Keratinocyte (primary cell): ENCODE measurements around the gene TPD52L1. TPM values are rescaled to one million over a fixed set of nuclear protein-coding genes. Genes with fewer than 3 reads are reported as not detected.

ENCODE experiments used
- DNase-seq: peaks from one replicate; pipeline ENCODE4 v3.0.0-alpha.2; 2011; ENCODE audit warnings: low read depth, missing footprints, low spot score
- FAIRE-seq: peaks from 2 replicates; lab custom pipeline; 2011; peaks lifted over from hg19 to GRCh38; lab: Jason Lieb, UNC
- H2AFZ ChIP-seq: 2 replicates; pipeline ENCODE4 v1.6.0; 2012; ENCODE audit warnings: low read length, control low read depth, inconsistent platforms; ENCODE audit not compliant: control insufficient read depth
- H3K27ac ChIP-seq: 2 replicates; pipeline ENCODE4 v1.5.1; 2011; ENCODE audit warnings: low read length; ENCODE audit not compliant: control insufficient read depth, insufficient read depth
- H3K27me3 ChIP-seq: 3 replicates; pipeline ENCODE4 v1.6.0; 2011; ENCODE audit warnings: low read length; ENCODE audit not compliant: control insufficient read depth, insufficient read depth; ENCODE audit errors: extremely low read depth
- H3K36me3 ChIP-seq, 2 experiments: 2 replicates in 1 of 2; 3 replicates in 1 of 2; pipeline ENCODE4 v1.5.1; 2011; ENCODE audit warnings: low read length in 2 of 2, mild to moderate bottlenecking in 1 of 2; ENCODE audit not compliant: control insufficient read depth in 2 of 2, insufficient read depth in 2 of 2; ENCODE audit errors: extremely low read depth in 1 of 2
- H3K4me1 ChIP-seq: 3 replicates; pipeline ENCODE4 v1.5.1; 2011; ENCODE audit warnings: low read length; ENCODE audit not compliant: control insufficient read depth, insufficient read depth; ENCODE audit errors: extremely low read depth
- H3K4me2 ChIP-seq: 3 replicates; pipeline ENCODE4 v1.6.0; 2011; ENCODE audit warnings: low read depth, low read length; ENCODE audit not compliant: control insufficient read depth, insufficient read depth; ENCODE audit errors: extremely low read depth
- H3K4me3 ChIP-seq, 3 experiments: fragments of 200-600 bp in 1 of 3; sonication (generic) in 1 of 3; 2 replicates in 2 of 3; 3 replicates in 1 of 3; pipeline ENCODE4 v1.5.1; 2011 to 2016; ENCODE audit warnings: low read length in 3 of 3, mild to moderate bottlenecking in 3 of 3, control low read depth in 2 of 3, inconsistent platforms in 1 of 3, low read depth in 1 of 3, mixed read lengths in 1 of 3, mixed run types in 1 of 3, moderate library complexity in 1 of 3; ENCODE audit not compliant: control insufficient read depth in 2 of 3, insufficient read depth in 2 of 3; ENCODE audit errors: extremely low read depth in 1 of 3
- H3K79me2 ChIP-seq: 2 replicates; pipeline ENCODE4 v1.6.0; 2012; ENCODE audit warnings: low read length; ENCODE audit not compliant: control insufficient read depth, insufficient read depth
- H3K9ac ChIP-seq: 3 replicates; pipeline ENCODE4 v1.6.0; 2011; ENCODE audit warnings: low read length; ENCODE audit not compliant: control insufficient read depth, insufficient read depth; ENCODE audit errors: extremely low read depth
- H3K9me1 ChIP-seq: 3 replicates; pipeline ENCODE4 v1.6.0; 2011; ENCODE audit warnings: low read length; ENCODE audit not compliant: control insufficient read depth, insufficient read depth; ENCODE audit errors: extremely low read depth
- H3K9me3 ChIP-seq: 2 replicates; pipeline ENCODE4 v1.5.1; 2012; ENCODE audit warnings: low read depth, low read length; ENCODE audit not compliant: control insufficient read depth
- H4K20me1 ChIP-seq: 3 replicates; pipeline ENCODE4 v1.6.0; 2011; ENCODE audit warnings: low read length; ENCODE audit not compliant: control insufficient read depth, insufficient read depth; ENCODE audit errors: extremely low read depth
- CTCF ChIP-seq, 3 experiments: IDR thresholded peaks in 1 of 3; conservative IDR thresholded peaks in 1 of 3; optimal IDR thresholded peaks in 1 of 3; 2 replicates in 2 of 3; 3 replicates in 1 of 3; pipeline versions ENCODE3 to v1.5.1; 2011; ENCODE audit warnings: low read length in 3 of 3, mild to moderate bottlenecking in 3 of 3, moderate library complexity in 2 of 3, control low read depth in 1 of 3, inconsistent platforms in 1 of 3; ENCODE audit not compliant: insufficient read depth in 2 of 3; ENCODE audit errors: extremely low read depth in 1 of 3
- EZH2 ChIP-seq: IDR thresholded peaks from one replicate; pipeline ENCODE4 v1.6.1; 2012; ENCODE audit warnings: inconsistent platforms, mild to moderate bottlenecking, low read length, moderate library complexity
- dilution Hi-C: fragments of 300-500 bp; cut with MboI; formaldehyde crosslinking; loops from one replicate; pipeline ENCODE4 v1.7.0; 2020; ENCODE audit warnings: low sequenced_read_pairs; ENCODE audit not compliant: extremely low pct_ligation_motif_present
- polyA plus RNA-seq, 5 experiments: library from polyadenylated mRNA; depleted of rRNA in 3 of 5; stranded (reverse) in 3 of 5; stranded (forward) in 1 of 5; unstranded in 1 of 5; fragments of >200 nt; gene quantifications; 1 replicate in 1 of 5; 2 replicates in 3 of 5; 3 replicates in 1 of 5; pipeline versions ENCODE4 v1.2.1 to v1.2.3, GENCODE V29; 2011 to 2012; ENCODE audit warnings: missing spikeins in 2 of 5, low read depth in 1 of 5, low replicate concordance in 1 of 5

The TPD52L1 gene
- polyA plus RNA-seq, 1 donor (not counting 4 experiments of a cell fraction or from before 2014, with no cell fraction given) = 135 TPM

GRCh38 chr6:125182237-125183008 lies 28.9 kb downstream of the TPD52L1 start:
- H3K36me3 ChIP-seq = no peaks in the 10 kb centered on the region
- TF ChIP-seq EZH2 (no peak), CTCF (optimal IDR thresholded peaks at IDR 0.05 in 1 of 3, IDR thresholded peaks at IDR 0.05 in 1 of 3, conservative IDR thresholded peaks at IDR 0.05 in 1 of 3; ENCODE audit: extremely low read depth in 1 of 3, insufficient read depth in 2 of 3, low read length in 3 of 3) (no peak)
- H3K27me3 ChIP-seq = no peaks in the 10 kb centered on the region
- DNase-seq = no peak
- no peaks in the 10 kb centered on the region for H3K79me2 ChIP-seq
- H3K9me1 ChIP-seq = no peaks in the 10 kb centered on the region
- no peaks in the 10 kb centered on the region for H3K9me3 ChIP-seq
- H4K20me1 ChIP-seq = no peaks in the 10 kb centered on the region
- H3K4me3 ChIP-seq = no peak overlapping the region
- H3K4me2 ChIP-seq = no peak overlapping the region
- dilution Hi-C loops = no loop called here
- no peaks in the 10 kb centered on the region for H3K4me1 ChIP-seq
- FAIRE-seq = no peak
- H3K27ac ChIP-seq = no peak overlapping the region
- H3K9ac ChIP-seq = no peak overlapping the region
- no peak overlapping the region for H2AFZ ChIP-seq

- no peaks in the 10 kb centered on the region for H4K20me1 ChIP-seq
- H3K36me3 ChIP-seq = no peaks in the 10 kb centered on the region
- no peaks in the 10 kb centered on the region for H3K27me3 ChIP-seq
- no peak overlapping the region for H3K4me2 ChIP-seq
- no peak for TF ChIP-seq EZH2
- no peak for TF ChIP-seq CTCF (optimal IDR thresholded peaks at IDR 0.05 in 1 of 3, IDR thresholded peaks at IDR 0.05 in 1 of 3, conservative IDR thresholded peaks at IDR 0.05 in 1 of 3; ENCODE audit: extremely low read depth in 1 of 3, insufficient read depth in 2 of 3, low read length in 3 of 3)
- H3K9me3 ChIP-seq = no peaks in the 10 kb centered on the region
- dilution Hi-C loops = no loop called here
- no peaks in the 10 kb centered on the region for H3K79me2 ChIP-seq
- no peaks in the 10 kb centered on the region for H3K4me1 ChIP-seq
- no peak for FAIRE-seq
- DNase-seq = no peak
- H3K9ac ChIP-seq = no peak overlapping the region
- H2AFZ ChIP-seq = no peak overlapping the region
- H3K4me3 ChIP-seq = no peak overlapping the region
- H3K27ac ChIP-seq = no peak overlapping the region
- H3K9me1 ChIP-seq = no peaks in the 10 kb centered on the region
These were observed 29.8 kb downstream of the TPD52L1 start for GRCh38 chr6:125183391-125183790.
